H9 (cell line): ENCODE measurements around the gene KRTAP10-6. TPM values are rescaled to one million over a fixed set of nuclear protein-coding genes. Genes with fewer than 3 reads are reported as not detected.

Source experiments
- DNase-seq: peaks from one replicate; pipeline ENCODE4 v3.0.0-alpha.2; 2017
- H2AFZ ChIP-seq: one replicate; pipeline ENCODE4 v1.6.1; 2013; ENCODE audit warnings: mild to moderate bottlenecking, low read length, control low read depth, moderate library complexity
- H2AK5ac ChIP-seq: 2 replicates; pipeline ENCODE4 v1.6.1; 2013; ENCODE audit warnings: low read length, control low read depth, mixed read lengths; ENCODE audit not compliant: insufficient read length
- H2BK120ac ChIP-seq: one replicate; pipeline ENCODE4 v1.6.1; 2013; ENCODE audit warnings: low read depth, mild to moderate bottlenecking, low read length, control low read depth, inconsistent platforms; ENCODE audit not compliant: poor library complexity, severe bottlenecking
- H2BK12ac ChIP-seq: 2 replicates; pipeline ENCODE4 v1.6.1; 2013; ENCODE audit warnings: low read length, control low read depth, mixed read lengths, low read depth; ENCODE audit not compliant: insufficient read length
- H2BK15ac ChIP-seq: 2 replicates; pipeline ENCODE4 v1.6.1; 2013; ENCODE audit warnings: low read depth, low read length, control low read depth
- H2BK20ac ChIP-seq: one replicate; pipeline ENCODE4 v1.6.1; 2013; ENCODE audit warnings: low read depth, mild to moderate bottlenecking, low read length, control low read depth, inconsistent platforms; ENCODE audit not compliant: poor library complexity, severe bottlenecking
- H2BK5ac ChIP-seq: 2 replicates; pipeline ENCODE4 v1.6.1; 2013; ENCODE audit warnings: low read length, control low read depth, mixed read lengths; ENCODE audit not compliant: insufficient read length
- H3K14ac ChIP-seq: 2 replicates; pipeline ENCODE4 v1.6.1; 2013; ENCODE audit warnings: low read length, control low read depth; ENCODE audit not compliant: insufficient read depth
- H3K18ac ChIP-seq: 2 replicates; pipeline ENCODE4 v1.6.1; 2013; ENCODE audit warnings: low read depth, mild to moderate bottlenecking, mixed read lengths, low read length, control low read depth; ENCODE audit not compliant: insufficient read length
- H3K23ac ChIP-seq: 2 replicates; pipeline ENCODE4 v1.6.1; 2013; ENCODE audit warnings: low read length, control low read depth, mixed read lengths, low read depth; ENCODE audit not compliant: insufficient read length
- H3K23me2 ChIP-seq: 2 replicates; pipeline ENCODE4 v1.6.1; 2013; ENCODE audit warnings: low read depth, mild to moderate bottlenecking, mixed read lengths, low read length, control low read depth; ENCODE audit not compliant: insufficient read length, poor library complexity, severe bottlenecking
- H3K27ac ChIP-seq: 2 replicates; pipeline ENCODE4 v1.5.1; 2013; ENCODE audit warnings: low read length, control low read depth, mixed read lengths, low read depth; ENCODE audit not compliant: insufficient read length
- H3K27me3 ChIP-seq: 2 replicates; pipeline ENCODE4 v1.6.1; 2013; ENCODE audit warnings: low read length, control low read depth, inconsistent platforms; ENCODE audit not compliant: insufficient read depth
- H3K4ac ChIP-seq: 2 replicates; pipeline ENCODE4 v1.6.1; 2013; ENCODE audit warnings: low read depth, mild to moderate bottlenecking, control low read depth, inconsistent platforms, low read length, moderate library complexity
- H3K4me1 ChIP-seq: 2 replicates; pipeline ENCODE4 v1.6.1; 2013; ENCODE audit warnings: low read length, control low read depth, inconsistent platforms; ENCODE audit not compliant: insufficient read depth
- H3K4me2 ChIP-seq: 2 replicates; pipeline ENCODE4 v1.6.1; 2013; ENCODE audit warnings: low read length, control low read depth, mixed read lengths; ENCODE audit not compliant: insufficient read length, insufficient read depth
- H3K56ac ChIP-seq: 2 replicates; pipeline ENCODE4 v1.6.1; 2013; ENCODE audit warnings: low read depth, mild to moderate bottlenecking, mixed read lengths, low read length, control low read depth; ENCODE audit not compliant: insufficient read length
- H3K79me1 ChIP-seq: 2 replicates; pipeline ENCODE4 v1.6.1; 2013; ENCODE audit warnings: low read depth, mild to moderate bottlenecking, moderate library complexity, low read length, control low read depth, inconsistent platforms; ENCODE audit not compliant: insufficient read depth, poor library complexity, severe bottlenecking
- H3K79me2 ChIP-seq: 2 replicates; pipeline ENCODE4 v1.6.1; 2013; ENCODE audit warnings: low read length, control low read depth, inconsistent platforms; ENCODE audit not compliant: insufficient read depth
- H3K9ac ChIP-seq: 2 replicates; pipeline ENCODE4 v1.6.1; 2013; ENCODE audit warnings: low read length, control low read depth, mixed read lengths; ENCODE audit not compliant: insufficient read length; ENCODE audit errors: extremely low read depth
- H3K9me3 ChIP-seq: one replicate; pipeline ENCODE4 v1.6.1; 2013; ENCODE audit warnings: low read depth, low read length, inconsistent platforms; ENCODE audit not compliant: control insufficient read depth
- H3T11ph ChIP-seq: one replicate; pipeline ENCODE4 v1.6.1; 2013; ENCODE audit warnings: mild to moderate bottlenecking, low read length, control low read depth, inconsistent platforms
- H4K20me1 ChIP-seq: one replicate; pipeline ENCODE4 v1.6.1; 2013; ENCODE audit not compliant: control insufficient read depth, insufficient read length, insufficient read depth
- H4K5ac ChIP-seq: 2 replicates; pipeline ENCODE4 v1.6.1; 2013; ENCODE audit warnings: low read depth, mild to moderate bottlenecking, mixed read lengths, low read length, control low read depth; ENCODE audit not compliant: insufficient read length
- H4K8ac ChIP-seq: replicated peaks from 2 replicates; pipeline ENCODE4 v1.6.1; 2013; ENCODE audit warnings: low read length, control low read depth, mixed read lengths, low read depth; ENCODE audit not compliant: insufficient read length
- H4K91ac ChIP-seq: 2 replicates; pipeline ENCODE4 v1.6.1; 2013; ENCODE audit warnings: low read depth, mild to moderate bottlenecking, moderate library complexity, mixed read lengths, low read length, control low read depth; ENCODE audit not compliant: insufficient read length
- H3K27ac Mint-ChIP-seq, 3 experiments: 2 replicates in 2 of 3; 3 replicates in 1 of 3; pipeline ENCODE4 v1.8.0; 2020 to 2021; ENCODE audit warnings: mixed read lengths in 3 of 3, mild to moderate bottlenecking in 1 of 3, moderate library complexity in 1 of 3
- H3K27me3 Mint-ChIP-seq: 2 replicates; pipeline ENCODE4 v1.8.0; 2021; ENCODE audit warnings: low read depth, mild to moderate bottlenecking, moderate library complexity, mixed read lengths
- H3K36me3 Mint-ChIP-seq, 3 experiments: 2 replicates in 2 of 3; 3 replicates in 1 of 3; pipeline ENCODE4 v1.8.0; 2020 to 2021; ENCODE audit warnings: low read depth in 3 of 3, mixed read lengths in 3 of 3; ENCODE audit not compliant: insufficient read depth in 1 of 3
- H3K4me1 Mint-ChIP-seq, 2 experiments: 2 replicates each; pipeline ENCODE4 v1.8.0; 2020; ENCODE audit warnings: mixed read lengths in 2 of 2
- H3K4me3 Mint-ChIP-seq, 2 experiments: 2 replicates in 1 of 2; 3 replicates in 1 of 2; pipeline ENCODE4 v1.8.0; 2020 to 2021; ENCODE audit warnings: mild to moderate bottlenecking in 2 of 2, mixed read lengths in 2 of 2, moderate library complexity in 1 of 2
- H3K9me3 Mint-ChIP-seq, 2 experiments: 2 replicates in 1 of 2; 3 replicates in 1 of 2; pipeline ENCODE4 v1.8.0; 2020; ENCODE audit warnings: mild to moderate bottlenecking in 2 of 2, mixed read lengths in 2 of 2, moderate library complexity in 1 of 2
- WGBS: extraction: QIAGEN DNeasy Blood & Tissue Kit; methylation state at CpG from one replicate; pipeline ENCODE4 v1.1.7; 2013; ENCODE audit warnings: missing lambda C conversion rate, low lambda C conversion rate, mixed read lengths; ENCODE audit not compliant: insufficient read length; ENCODE audit errors: extremely low coverage; 5-methylcytosine and 5-hydroxymethylcytosine counted together
- total RNA-seq: library from RNA; stranded (reverse); gene quantifications from 2 replicates; pipeline ENCODE4 v1.2.1, GENCODE V29; 2021
- TF ChIP-seq, protein P1 (sequence below): fragments of 200-600 bp; sonication (generic); conservative IDR thresholded peaks from 3 replicates; pipeline ENCODE4 v1.8.0; 2021; ENCODE audit warnings: antibody characterized with exemption, mild to moderate bottlenecking

The KRTAP10-6 gene
- total RNA-seq, 1 experiment from 2014 or later, result not detected

DNA sequence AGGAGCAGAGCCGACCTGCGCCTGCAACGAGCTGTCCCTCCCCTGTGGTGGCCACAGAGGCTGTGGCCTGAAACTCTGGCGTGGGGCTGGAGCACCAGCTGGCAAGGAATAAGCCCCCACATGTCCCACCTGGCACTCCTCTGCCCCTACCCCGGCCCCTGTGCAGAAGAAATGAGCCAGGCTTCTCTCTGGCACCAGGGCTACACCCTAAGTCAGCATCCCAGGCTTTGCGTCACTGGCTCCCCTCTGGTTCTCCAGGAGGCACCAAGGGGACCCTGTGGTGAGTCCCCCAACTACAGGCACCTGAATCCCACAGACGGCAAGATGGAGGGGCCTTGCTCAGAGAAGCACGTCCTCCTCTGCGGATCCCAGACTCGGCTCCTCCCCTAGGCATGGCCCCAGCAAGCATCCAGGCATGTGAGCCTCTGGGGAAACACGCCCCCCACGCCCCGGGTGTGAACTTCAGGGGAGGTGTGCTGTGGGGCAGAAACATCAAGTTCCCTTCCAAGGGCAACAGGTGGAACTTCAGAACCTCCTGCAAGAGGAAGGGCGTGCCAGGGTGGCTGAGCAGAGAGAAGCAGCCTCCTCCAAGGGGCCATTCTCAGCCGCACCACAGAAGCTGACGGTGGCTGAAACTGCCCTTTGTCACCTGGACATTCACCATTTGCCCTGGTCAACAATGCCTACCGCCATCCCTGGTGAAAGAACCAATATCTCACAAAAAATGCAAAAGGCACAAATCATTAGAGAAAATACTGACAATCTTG lies 11.0 kb upstream of the KRTAP10-6 start:
- no peak overlapping the region for H3T11ph ChIP-seq
- TF ChIP-seq, protein P1, sequence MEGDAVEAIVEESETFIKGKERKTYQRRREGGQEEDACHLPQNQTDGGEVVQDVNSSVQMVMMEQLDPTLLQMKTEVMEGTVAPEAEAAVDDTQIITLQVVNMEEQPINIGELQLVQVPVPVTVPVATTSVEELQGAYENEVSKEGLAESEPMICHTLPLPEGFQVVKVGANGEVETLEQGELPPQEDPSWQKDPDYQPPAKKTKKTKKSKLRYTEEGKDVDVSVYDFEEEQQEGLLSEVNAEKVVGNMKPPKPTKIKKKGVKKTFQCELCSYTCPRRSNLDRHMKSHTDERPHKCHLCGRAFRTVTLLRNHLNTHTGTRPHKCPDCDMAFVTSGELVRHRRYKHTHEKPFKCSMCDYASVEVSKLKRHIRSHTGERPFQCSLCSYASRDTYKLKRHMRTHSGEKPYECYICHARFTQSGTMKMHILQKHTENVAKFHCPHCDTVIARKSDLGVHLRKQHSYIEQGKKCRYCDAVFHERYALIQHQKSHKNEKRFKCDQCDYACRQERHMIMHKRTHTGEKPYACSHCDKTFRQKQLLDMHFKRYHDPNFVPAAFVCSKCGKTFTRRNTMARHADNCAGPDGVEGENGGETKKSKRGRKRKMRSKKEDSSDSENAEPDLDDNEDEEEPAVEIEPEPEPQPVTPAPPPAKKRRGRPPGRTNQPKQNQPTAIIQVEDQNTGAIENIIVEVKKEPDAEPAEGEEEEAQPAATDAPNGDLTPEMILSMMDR, result no peak

More for the DNA sequence above, 11.0 kb upstream of the KRTAP10-6 start:
- no peak overlapping the region for H4K91ac ChIP-seq
- no peak overlapping the region for H4K8ac ChIP-seq
- no CpG with 5 or more reads among the region's 17 CpGs for WGBS
- no peak overlapping the region for H2BK120ac ChIP-seq
- no peak overlapping the region for H3K14ac ChIP-seq
- H3K56ac ChIP-seq, result no peak overlapping the region
- no peaks in the 10 kb centered on the region for H3K79me2 ChIP-seq
- H3K4me2 ChIP-seq, result no peak overlapping the region
- peaks cover 21 to 25% of the 10 kb centered on the region in 2 experiments for H3K4me1 Mint-ChIP-seq
- H3K23me2 ChIP-seq, result no peaks in the 10 kb centered on the region
- no peak overlapping the region for H3K4ac ChIP-seq
- H3K36me3 Mint-ChIP-seq, result peaks cover 0 to 4% (median 0%) of the 10 kb centered on the region in 3 experiments; a peak in 1 of 7 replicates
- no peak overlapping the region for H3K9ac ChIP-seq
- no peak overlapping the region for H3K23ac ChIP-seq
- no peak overlapping the region for H4K5ac ChIP-seq
- no peak overlapping the region for H3K27ac ChIP-seq
- no peaks in the 10 kb centered on the region for H3K79me1 ChIP-seq
- DNase-seq, result no peak
- no peaks in the 10 kb centered on the region for H3K4me1 ChIP-seq
- H2BK15ac ChIP-seq, result no peak overlapping the region
- no peaks in the 10 kb centered on the region for H3K9me3 ChIP-seq
- H3K27ac Mint-ChIP-seq, result no peak overlapping the region
- no peak overlapping the region for H2AFZ ChIP-seq
- no peak overlapping the region for H3K18ac ChIP-seq
- no peak overlapping the region for H2BK12ac ChIP-seq
- H2AK5ac ChIP-seq, result no peak overlapping the region
- H3K9me3 Mint-ChIP-seq, result peaks cover 0 to 2% of the 10 kb centered on the region in 2 experiments; a peak in 2 of 5 replicates
- no peaks in the 10 kb centered on the region for H3K27me3 ChIP-seq
- no peaks in the 10 kb centered on the region for H4K20me1 ChIP-seq
- H2BK5ac ChIP-seq, result no peak overlapping the region
- H2BK20ac ChIP-seq, result no peak overlapping the region
- no peak overlapping the region for H3K4me3 Mint-ChIP-seq
- H3K27me3 Mint-ChIP-seq, result peaks cover 14% of the 10 kb centered on the region
